Tibial artery (tissue), 4 donors: ENCODE data around the gene C1QTNF9B.
"Not testable (repeated sequence)": the region's sequence is repeated elsewhere in the genome, so short reads cannot be mapped to it uniquely, and the experiment has no call there.

ENCODE experiments used
- DNase-seq, 2 donors: peaks; one replicate each; pipeline ENCODE4 v3.0.0-alpha.2; 2019
- H3K27ac ChIP-seq, 2 donors: fragments of 200-600 bp; sonication (generic) in 1 of 2; 1 replicate in 1 of 2; 2 replicates in 1 of 2; pipeline ENCODE4 v1.5.1; 2018 to 2019; ENCODE audit warnings: mild to moderate bottlenecking in 1 of 2
- H3K27me3 ChIP-seq, 2 donors: fragments of 200-600 bp; sonication (generic) in 1 of 2; one replicate each; pipeline versions ENCODE4 v1.5.1 to v1.6.0; 2016 to 2019
- H3K36me3 ChIP-seq, 3 donors: fragments of 200-600 bp; sonication (generic) in 2 of 3; one replicate each; pipeline ENCODE4 v1.5.1; 2016 to 2019; ENCODE audit warnings: mild to moderate bottlenecking in 2 of 3
- H3K4me1 ChIP-seq, 4 donors: fragments of 200-600 bp; sonication (generic) in 2 of 4; 1 replicate in 3 of 4; 2 replicates in 1 of 4; pipeline ENCODE4 v1.5.1; 2016 to 2019
- H3K4me3 ChIP-seq, 2 donors: fragments of 200-600 bp; sonication (generic) in 1 of 2; 1 replicate in 1 of 2; 2 replicates in 1 of 2; pipeline ENCODE4 v1.5.1; 2018 to 2019; ENCODE audit warnings: mild to moderate bottlenecking in 2 of 2
- H3K9me3 ChIP-seq, 3 donors: fragments of 200-600 bp; sonication (generic) in 1 of 3; one replicate each; pipeline ENCODE4 v1.5.1; 2016 to 2019
- CTCF ChIP-seq, 2 experiments: fragments of 200-600 bp in 1 of 2; fragments of 450-650 bp in 1 of 2; IDR thresholded peaks; one replicate each; pipeline ENCODE4 v1.5.1; 2017 to 2019; ENCODE audit warnings: antibody characterized with exemption in 2 of 2, mild to moderate bottlenecking in 1 of 2, moderate library complexity in 1 of 2
- intact Hi-C: fragments of 100-400 bp; cut with DNase I; formaldehyde crosslinking; loops from one replicate; pipeline ENCODE4 v1.15.0; 2023; ENCODE audit warnings: low total_unique reads

The C1QTNF9B gene

GRCh38 chr13:23902975-23903905, 5.9 kb upstream of the C1QTNF9B start:
- intact Hi-C loops, result no loop called here

GRCh38 chr13:23901365-23901764, 4.1 kb upstream of the C1QTNF9B start:
- no peak for TF ChIP-seq CTCF (IDR thresholded peaks at IDR 0.05)
- Histone ChIP-seq H3K27ac (no peak overlapping the region), H3K36me3 (no peaks in the 10 kb centered on the region), H3K4me1 (peaks cover 0 to 10% (median 8%) of the 10 kb centered on the region in 4 donors), H3K27me3 (peaks cover 0 to 25% of the 10 kb centered on the region in 2 donors), H3K9me3 (no peaks in the 10 kb centered on the region), H3K4me3 (no peak overlapping the region)
- no peak for DNase-seq
- intact Hi-C loops, result no loop called here

More at GRCh38 chr13:23902975-23903905, 5.9 kb upstream of the C1QTNF9B start:
- no peak for TF ChIP-seq CTCF (IDR thresholded peaks at IDR 0.05)
- no peaks in the 10 kb centered on the region for H3K9me3 ChIP-seq
- no peak for DNase-seq
- H3K4me1 ChIP-seq, result peaks cover 0 to 10% (median 8%) of the 10 kb centered on the region in 4 donors
- H3K27ac ChIP-seq, result no peak overlapping the region
- H3K27me3 ChIP-seq, result peaks cover 0 to 25% of the 10 kb centered on the region in 2 donors
- no peaks in the 10 kb centered on the region for H3K36me3 ChIP-seq
- H3K4me3 ChIP-seq, result peak overlapping the region in 1 of 2 donors; percentile 28

- intact Hi-C loops, result no loop called here
- no peak overlapping the region for H3K27ac ChIP-seq
- peak in 1 of 2 experiments; percentile 50 for TF ChIP-seq CTCF (IDR thresholded peaks at IDR 0.05)
- H3K36me3 ChIP-seq, result no peaks in the 10 kb centered on the region
- peak in 1 of 2 donors; percentile 29 for DNase-seq
- peaks cover 0 to 23% of the 10 kb centered on the region in 2 donors for H3K27me3 ChIP-seq
- H3K4me3 ChIP-seq, result no peak overlapping the region
- H3K4me1 ChIP-seq, result peaks cover 0 to 10% (median 8%) of the 10 kb centered on the region in 4 donors
- no peaks in the 10 kb centered on the region for H3K9me3 ChIP-seq
Measured at GRCh38 chr13:23899555-23899954, 2.3 kb upstream of the C1QTNF9B start.

- Histone ChIP-seq H3K36me3 (no peaks in the 10 kb centered on the region), H3K4me3 (no peak overlapping the region), H3K27me3 (peaks cover 0 to 8% of the 10 kb centered on the region in 2 donors), H3K9me3 (no peaks in the 10 kb centered on the region), H3K27ac (no peak overlapping the region), H3K4me1 (peaks cover 0 to 3% (median 2%) of the 10 kb centered on the region in 4 donors)
- no peak for DNase-seq
- TF ChIP-seq CTCF (IDR thresholded peaks at IDR 0.05), result no peak
- intact Hi-C loops, result no loop called here
Measured at GRCh38 chr13:23898101-23898500, 799 bp upstream of the C1QTNF9B start.

GRCh38 chr13:23894746-23895145, 2.6 kb downstream of the C1QTNF9B start:
- H3K4me3 ChIP-seq, H3K4me1 ChIP-seq, DNase-seq, H3K9me3 ChIP-seq, H3K27ac ChIP-seq, H3K27me3 ChIP-seq, H3K36me3 ChIP-seq, intact Hi-C loops: not testable (repeated sequence)

GRCh38 chr13:23893791-23894190, 3.5 kb downstream of the C1QTNF9B start:
- H3K4me1 ChIP-seq, H3K27me3 ChIP-seq, H3K9me3 ChIP-seq, intact Hi-C loops, H3K4me3 ChIP-seq, DNase-seq, H3K36me3 ChIP-seq, H3K27ac ChIP-seq: not testable (repeated sequence)
